GM18867 (cell line): ENCODE measurements around the gene ATP11A.

Experiments
- ATAC-seq: cut with Tn5 transposase; IDR thresholded peaks from one replicate; pipeline ENCODE4 v1.9.1; 2021; ENCODE audit warnings: mild to moderate bottlenecking, moderate library complexity; ENCODE audit not compliant: unreplicated experiment

ATP11A gene

GRCh38 chr13:112689303-112690245 is at the start of gene ATP11A:
Gene ATP11A (plus strand): TSS chr13:112690038. CDS start chr13:112690417, 379 bp downstream.
- peak; percentile 85 for ATAC-seq

- ATAC-seq: no peak
Measured at GRCh38 chr13:112641456-112642089, 48.3 kb upstream of the ATP11A start.

GRCh38 chr13:112642090-112642460 is 47.8 kb upstream of the ATP11A start:
- ATAC-seq: no peak

- no peak for ATAC-seq
Measured at GRCh38 chr13:112643759-112644459, 45.9 kb upstream of the ATP11A start.

GRCh38 chr13:112645327-112645914 is 44.4 kb upstream of the ATP11A start:
- no peak for ATAC-seq

- no peak for ATAC-seq
Measured at GRCh38 chr13:112647256-112647655, 42.6 kb upstream of the ATP11A start.

- ATAC-seq: no peak
Measured at GRCh38 chr13:112648101-112648500, 41.7 kb upstream of the ATP11A start.

GRCh38 chr13:112648966-112649690 is 40.7 kb upstream of the ATP11A start:
- ATAC-seq: no peak

GRCh38 chr13:112651311-112651710 is 38.5 kb upstream of the ATP11A start:
- no peak for ATAC-seq

- no peak for ATAC-seq
Measured at GRCh38 chr13:112651750-112652511, 37.9 kb upstream of the ATP11A start.

- no peak for ATAC-seq
Measured at GRCh38 chr13:112652512-112653070, 37.2 kb upstream of the ATP11A start.

GRCh38 chr13:112653071-112653470 is 36.8 kb upstream of the ATP11A start:
- ATAC-seq: no peak

GRCh38 chr13:112655913-112656312 is 33.9 kb upstream of the ATP11A start:
- ATAC-seq: no peak

- ATAC-seq: no peak
Measured at GRCh38 chr13:112657850-112658445, 31.9 kb upstream of the ATP11A start.

GRCh38 chr13:112658808-112659207 is 31.0 kb upstream of the ATP11A start:
- no peak for ATAC-seq

GRCh38 chr13:112661291-112661690 is 28.5 kb upstream of the ATP11A start:
- ATAC-seq: no peak

GRCh38 chr13:112664501-112665203 is 25.2 kb upstream of the ATP11A start:
- no peak for ATAC-seq

GRCh38 chr13:112668924-112669323 is 20.9 kb upstream of the ATP11A start:
- no peak for ATAC-seq
